ENCODE data around the gene COMMD2.

COMMD2 gene

GRCh38 chr3:149764302-149764701 lies 12.0 kb upstream of the COMMD2 start:
- FAIRE-seq (no peak), DNase-seq (ENCODE audit: insufficient read length, low spot score) (no peak)

GRCh38 chr3:149763565-149764195 lies 11.4 kb upstream of the COMMD2 start:
- no peak for DNase-seq (ENCODE audit: insufficient read length, low spot score)
- FAIRE-seq = no peak

- FAIRE-seq (no peak), DNase-seq (ENCODE audit: insufficient read length, low spot score) (no peak)
These were observed 1.4 kb upstream of the COMMD2 start for GRCh38 chr3:149753717-149754116.

GRCh38 chr3:149752788-149753136 lies 473 bp upstream of the COMMD2 start:
- DNase-seq (ENCODE audit: insufficient read length, low spot score) = peak; percentile 4
- FAIRE-seq = no peak

- no peak for DNase-seq (ENCODE audit: insufficient read length, low spot score)
- FAIRE-seq = no peak
These were observed 738 bp downstream of the COMMD2 start for GRCh38 chr3:149751551-149751950.

- DNase-seq (ENCODE audit: insufficient read length, low spot score) (no peak), FAIRE-seq (no peak)
These were observed 7.7 kb downstream of the COMMD2 start for GRCh38 chr3:149744606-149745005.

- no peak for DNase-seq (ENCODE audit: insufficient read length, low spot score)
- FAIRE-seq = no peak
These were observed 8.1 kb downstream of the COMMD2 start for GRCh38 chr3:149744151-149744550.

- FAIRE-seq = no peak
- no peak for DNase-seq (ENCODE audit: insufficient read length, low spot score)
These were observed 12.9 kb downstream of the COMMD2 start for GRCh38 chr3:149739396-149739795.

- FAIRE-seq = peak; percentile 73
These were observed 13.4 kb downstream of the COMMD2 start for GRCh38 chr3:149738876-149739275.

GRCh38 chr3:149736953-149737205 lies 15.4 kb downstream of the COMMD2 start:
- FAIRE-seq (no peak), DNase-seq (ENCODE audit: insufficient read length, low spot score) (no peak)

More at GRCh38 chr3:149738876-149739275, 13.4 kb downstream of the COMMD2 start:
- no peak for DNase-seq (ENCODE audit: insufficient read length, low spot score)

GRCh38 chr3:149736175-149736952 lies 15.9 kb downstream of the COMMD2 start:
- DNase-seq (ENCODE audit: insufficient read length, low spot score) (peak; percentile 30), FAIRE-seq (no peak)

- FAIRE-seq (no peak), DNase-seq (ENCODE audit: insufficient read length, low spot score) (no peak)
These were observed 20.1 kb downstream of the COMMD2 start for GRCh38 chr3:149732234-149732633.

GRCh38 chr3:149727656-149728055 lies 24.6 kb downstream of the COMMD2 start:
- no peak for DNase-seq (ENCODE audit: insufficient read length, low spot score)
- no peak for FAIRE-seq

- no peak for DNase-seq (ENCODE audit: insufficient read length, low spot score)
- no peak for FAIRE-seq
These were observed 25.4 kb downstream of the COMMD2 start for GRCh38 chr3:149726716-149727407.

- FAIRE-seq (no peak), DNase-seq (ENCODE audit: insufficient read length, low spot score) (no peak)
These were observed 28.5 kb downstream of the COMMD2 start for GRCh38 chr3:149723781-149724180.

GRCh38 chr3:149720918-149721317 lies 31.4 kb downstream of the COMMD2 start:
- DNase-seq (ENCODE audit: insufficient read length, low spot score) (no peak), FAIRE-seq (no peak)

GRCh38 chr3:149717391-149718056 lies 34.8 kb downstream of the COMMD2 start:
- DNase-seq (ENCODE audit: insufficient read length, low spot score) (peak; percentile 71), FAIRE-seq (peak; percentile 28)

- DNase-seq (ENCODE audit: insufficient read length, low spot score) = no peak
- no peak for FAIRE-seq
These were observed 35.3 kb downstream of the COMMD2 start for GRCh38 chr3:149716984-149717383.

GRCh38 chr3:149715247-149715646 lies 37.0 kb downstream of the COMMD2 start:
- no peak for FAIRE-seq

GRCh38 chr3:149713730-149714654 lies 38.3 kb downstream of the COMMD2 start:
- FAIRE-seq (no peak), DNase-seq (ENCODE audit: insufficient read length, low spot score) (no peak)

More at GRCh38 chr3:149715247-149715646, 37.0 kb downstream of the COMMD2 start:
- no peak for DNase-seq (ENCODE audit: insufficient read length, low spot score)

Data from HTR-8/SVneo (cell line).